H1 (cell line): ENCODE results near the gene BRCC3. TPM values are rescaled to one million over a fixed set of nuclear protein-coding genes. Genes with fewer than 3 reads are reported as not detected.

Source experiments
- CTCF ChIA-PET: fragments of 300-600 bp; sonication (Branson Sonifier 250); formaldehyde crosslinking; loops from one replicate; lab custom pipeline; 2021; ENCODE audit not compliant: partially characterized antibody; lab: Charles Lee
- POLR2A ChIA-PET: fragments of 300-600 bp; sonication (Branson Sonifier 250); formaldehyde crosslinking; loops from one replicate; lab custom pipeline; 2021; ENCODE audit warnings: inconsistent platforms; ENCODE audit not compliant: partially characterized antibody; lab: Charles Lee
- DNase-seq, 2 experiments: peaks; one replicate each; pipeline versions ENCODE4 v3.0.0 to v3.0.0-alpha.2; 2010 to 2022; ENCODE audit warnings: low spot score in 2 of 2, low read depth in 1 of 2, mixed read lengths in 1 of 2
- FAIRE-seq: peaks from 2 replicates; lab custom pipeline; 2011; peaks lifted over from hg19 to GRCh38; lab: Jason Lieb, UNC
- H2AFZ ChIP-seq: 2 replicates; pipeline ENCODE4 v1.8.1; 2012; ENCODE audit warnings: low read length, inconsistent platforms
- H2AK5ac ChIP-seq: 2 replicates; pipeline ENCODE4 v1.6.1; 2013; ENCODE audit warnings: low read depth, low read length
- H2BK120ac ChIP-seq: replicated peaks from 2 replicates; pipeline ENCODE3; 2013; ENCODE audit warnings: low read depth, low read length, inconsistent platforms
- H2BK12ac ChIP-seq: 2 replicates; pipeline ENCODE4 v1.6.1; 2013; ENCODE audit warnings: low read depth, low read length
- H2BK15ac ChIP-seq: 2 replicates; pipeline ENCODE4 v1.6.1; 2013; ENCODE audit warnings: low read length
- H2BK20ac ChIP-seq: 2 replicates; pipeline ENCODE4 v1.6.1; 2013; ENCODE audit warnings: low read length
- H2BK5ac ChIP-seq: 2 replicates; pipeline ENCODE4 v1.6.1; 2013; ENCODE audit warnings: low read depth, low read length
- H3K14ac ChIP-seq: 2 replicates; pipeline ENCODE4 v1.6.1; 2013; ENCODE audit warnings: inconsistent platforms; ENCODE audit not compliant: insufficient read length
- H3K18ac ChIP-seq: 2 replicates; pipeline ENCODE4 v1.6.1; 2013; ENCODE audit warnings: low read length; ENCODE audit errors: extremely low read depth
- H3K23ac ChIP-seq: 2 replicates; pipeline ENCODE4 v1.6.1; 2013; ENCODE audit warnings: inconsistent platforms; ENCODE audit not compliant: insufficient read length
- H3K23me2 ChIP-seq: 2 replicates; pipeline ENCODE4 v1.6.1; 2013; ENCODE audit warnings: low read depth, low read length
- H3K27ac ChIP-seq: 2 replicates; pipeline ENCODE4 v1.6.1; 2011; ENCODE audit warnings: low read depth, low read length, inconsistent platforms
- H3K27me3 ChIP-seq, 4 experiments: replicated peaks in 1 of 4; 1 replicate in 1 of 4; 2 replicates in 3 of 4; pipeline versions ENCODE4 v1.6.1 to v1.8.1; 2011 to 2013; ENCODE audit warnings: low read length in 3 of 4, mild to moderate bottlenecking in 3 of 4, inconsistent platforms in 2 of 4, mixed read lengths in 2 of 4, moderate library complexity in 1 of 4; ENCODE audit not compliant: control insufficient read depth in 3 of 4, insufficient read depth in 3 of 4; ENCODE audit errors: extremely low read depth in 1 of 4
- H3K36me3 ChIP-seq, 4 experiments: 2 replicates each; pipeline versions ENCODE4 v1.6.1 to v1.8.1; 2011 to 2013; ENCODE audit warnings: mild to moderate bottlenecking in 4 of 4, low read length in 3 of 4, moderate library complexity in 2 of 4, control low read depth in 1 of 4, inconsistent platforms in 1 of 4; ENCODE audit not compliant: insufficient read depth in 4 of 4, control insufficient read depth in 2 of 4
- H3K4ac ChIP-seq: replicated peaks from 2 replicates; pipeline ENCODE3; 2013; ENCODE audit warnings: low read length, low read depth, mixed read lengths, inconsistent platforms; ENCODE audit not compliant: insufficient read length
- H3K4me1 ChIP-seq, 4 experiments: replicated peaks in 1 of 4; 1 replicate in 1 of 4; 2 replicates in 3 of 4; pipeline versions ENCODE4 v1.6.1 to v1.8.1; 2011 to 2013; ENCODE audit warnings: low read length in 3 of 4, inconsistent platforms in 2 of 4, mixed read lengths in 1 of 4; ENCODE audit not compliant: insufficient read depth in 4 of 4, control insufficient read depth in 3 of 4
- H3K4me2 ChIP-seq, 2 experiments: 2 replicates each; pipeline versions ENCODE4 v1.6.1 to v1.8.1; 2011 to 2013; ENCODE audit warnings: low read depth in 2 of 2, low read length in 2 of 2, control low read depth in 1 of 2, inconsistent platforms in 1 of 2, mild to moderate bottlenecking in 1 of 2; ENCODE audit not compliant: insufficient read depth in 1 of 2
- H3K4me3 ChIP-seq, 4 experiments: fragments of 200-600, 300-600 bp in 1 of 4; sonication (generic), shearing (Covaris generic), sonication (Bioruptor Twin) in 1 of 4; 2 replicates each; pipeline versions ENCODE4 v1.5.1 to v1.8.1; 2011 to 2016; ENCODE audit warnings: low read length in 4 of 4, low read depth in 3 of 4, control low read depth in 2 of 4, inconsistent platforms in 2 of 4, mild to moderate bottlenecking in 2 of 4, mixed read lengths in 1 of 4, moderate library complexity in 1 of 4; ENCODE audit not compliant: insufficient read depth in 2 of 4; ENCODE audit errors: extremely low read depth in 1 of 4
- H3K56ac ChIP-seq: replicated peaks from 2 replicates; pipeline ENCODE3; 2013; ENCODE audit warnings: low read depth, mild to moderate bottlenecking, mixed read lengths, low read length, inconsistent platforms; ENCODE audit not compliant: insufficient read length
- H3K79me1 ChIP-seq: 2 replicates; pipeline ENCODE4 v1.6.1; 2013; ENCODE audit warnings: low read depth, low read length, control low read depth
- H3K79me2 ChIP-seq, 2 experiments: 2 replicates each; pipeline versions ENCODE4 v1.6.1 to v1.8.1; 2012 to 2013; ENCODE audit warnings: low read length in 2 of 2, mild to moderate bottlenecking in 2 of 2, inconsistent platforms in 1 of 2; ENCODE audit not compliant: insufficient read depth in 2 of 2, control insufficient read depth in 1 of 2
- H3K9ac ChIP-seq, 4 experiments: replicated peaks in 1 of 4; 1 replicate in 1 of 4; 2 replicates in 3 of 4; pipeline versions ENCODE4 v1.6.1 to v1.8.1; 2011 to 2013; ENCODE audit warnings: low read depth in 3 of 4, low read length in 3 of 4, control low read depth in 2 of 4, mild to moderate bottlenecking in 2 of 4, moderate library complexity in 2 of 4, inconsistent platforms in 1 of 4; ENCODE audit errors: extremely low read depth in 1 of 4
- H3K9me3 ChIP-seq, 2 experiments: 2 replicates each; pipeline versions ENCODE4 v1.6.1 to v1.8.1; 2012 to 2013; ENCODE audit warnings: mild to moderate bottlenecking in 2 of 2, moderate library complexity in 2 of 2, control low read depth in 1 of 2, inconsistent platforms in 1 of 2, low read depth in 1 of 2, low read length in 1 of 2, mixed read lengths in 1 of 2; ENCODE audit not compliant: insufficient read depth in 2 of 2
- H4K20me1 ChIP-seq, 2 experiments: replicated peaks in 1 of 2; 2 replicates each; pipeline versions ENCODE3 to v1.8.1; 2011 to 2013; ENCODE audit warnings: inconsistent platforms in 2 of 2, low read length in 2 of 2, mild to moderate bottlenecking in 1 of 2; ENCODE audit not compliant: insufficient read depth in 2 of 2, control insufficient read depth in 1 of 2
- H4K5ac ChIP-seq: 2 replicates; pipeline ENCODE4 v1.6.1; 2013; ENCODE audit warnings: low read length, low read depth, mixed read lengths, inconsistent platforms; ENCODE audit not compliant: insufficient read length
- H4K8ac ChIP-seq: 2 replicates; pipeline ENCODE4 v1.8.0; 2013; ENCODE audit warnings: mild to moderate bottlenecking, moderate library complexity, low read length, inconsistent platforms; ENCODE audit not compliant: insufficient read depth; ENCODE audit errors: extremely low read depth
- H4K91ac ChIP-seq: replicated peaks from 2 replicates; pipeline ENCODE3; 2013; ENCODE audit warnings: low read length, mixed read lengths, inconsistent platforms; ENCODE audit not compliant: insufficient read length
- CEBPB ChIP-seq: IDR thresholded peaks from 2 replicates; pipeline ENCODE4 v1.6.1; 2012; ENCODE audit warnings: low read depth, low read length
- CREB1 ChIP-seq: IDR thresholded peaks from 2 replicates; pipeline ENCODE4 v1.6.1; 2012; ENCODE audit warnings: inconsistent platforms
- FOSL1 ChIP-seq: IDR thresholded peaks from 2 replicates; pipeline ENCODE4 v1.6.1; 2011; ENCODE audit warnings: mild to moderate bottlenecking, low read depth, low read length, moderate library complexity; ENCODE audit not compliant: insufficient read depth
- JUN ChIP-seq: IDR thresholded peaks from 2 replicates; pipeline ENCODE4 v1.6.1; 2011; ENCODE audit warnings: low read depth, mild to moderate bottlenecking, improper control_type of control experiment, low read length
- KDM5A ChIP-seq: fragments of 200-600 bp; IDR thresholded peaks from 2 replicates; pipeline ENCODE4 v1.7.1; 2012; ENCODE audit warnings: mild to moderate bottlenecking, low read length, inconsistent platforms, mixed read lengths
- PHF8 ChIP-seq: fragments of 200-600 bp; sonication (generic); conservative IDR thresholded peaks from 2 replicates; pipeline ENCODE4 v1.7.1; 2012; ENCODE audit warnings: low read depth, mild to moderate bottlenecking, inconsistent platforms, low read length, moderate library complexity
- POU5F1 ChIP-seq: IDR thresholded peaks from 2 replicates; pipeline ENCODE4 v1.6.1; 2011; ENCODE audit warnings: low read depth, mild to moderate bottlenecking, low read length, moderate library complexity
- RAD21 ChIP-seq, 2 experiments: IDR thresholded peaks in 1 of 2; conservative IDR thresholded peaks in 1 of 2; 2 replicates each; pipeline ENCODE4 v1.6.1; 2011; ENCODE audit warnings: low read depth in 2 of 2, low read length in 2 of 2, improper control_type of control experiment in 1 of 2, inconsistent platforms in 1 of 2, mild to moderate bottlenecking in 1 of 2, moderate library complexity in 1 of 2
- RBBP5 ChIP-seq: IDR thresholded peaks from 2 replicates; pipeline ENCODE4 v1.7.1; 2012; ENCODE audit warnings: low read depth, mild to moderate bottlenecking, inconsistent platforms, low read length, moderate library complexity, borderline replicate concordance
- SP1 ChIP-seq: IDR thresholded peaks from 2 replicates; pipeline ENCODE4 v1.6.1; 2011; ENCODE audit warnings: low read depth, low read length
- SP4 ChIP-seq: IDR thresholded peaks from 2 replicates; pipeline ENCODE4 v1.6.1; 2012; ENCODE audit warnings: low read length, inconsistent platforms
- SRF ChIP-seq: IDR thresholded peaks from 2 replicates; pipeline ENCODE4 v1.6.1; 2011; ENCODE audit warnings: mild to moderate bottlenecking, low read depth, low read length, moderate library complexity
- TBP ChIP-seq: IDR thresholded peaks from 2 replicates; pipeline ENCODE4 v1.6.1; 2011; ENCODE audit warnings: low read depth, low read length, improper control_type of control experiment
- WGBS, 2 experiments: shearing (Covaris generic) in 1 of 2; methylation state at CpG; one replicate each; pipeline versions ENCODE4 v1.1.6 to v1.1.7; 2013 to 2015; ENCODE audit warnings: low lambda C conversion rate in 2 of 2, mixed read lengths in 2 of 2, inconsistent platforms in 1 of 2, low coverage in 1 of 2, missing lambda C conversion rate in 1 of 2; ENCODE audit not compliant: insufficient replicate concordance in 2 of 2, insufficient coverage in 1 of 2, insufficient read length in 1 of 2; ENCODE audit errors: extremely low coverage in 1 of 2, missing lambda C conversion rate in 1 of 2; 5-methylcytosine and 5-hydroxymethylcytosine counted together
- polyA plus RNA-seq, 7 experiments: library from polyadenylated mRNA; depleted of rRNA in 3 of 7; stranded (reverse) in 5 of 7; unstranded in 2 of 7; fragments of >200 nt in 5 of 7; fragments of 200-250 nt in 2 of 7; gene quantifications; 1 replicate in 5 of 7; 2 replicates in 1 of 7; 4 replicates in 1 of 7; pipeline versions ENCODE4 v1.2.1 to v1.2.3, GENCODE V29; 2011 to 2013; ENCODE audit warnings: missing spikeins in 2 of 7, mixed read lengths in 2 of 7
- total RNA-seq: library from RNA; stranded (reverse); fragmentation: NEBNext Ultra II Directional; extraction: Animal tissue kit (Norgen Biotek cat#: 25700); gene quantifications from 2 replicates; pipeline ENCODE4 v1.2.1, GENCODE V29; 2021

The BRCC3 gene
- total and polyA plus RNA-seq, 2 of the 8 experiments (the other 6 are each of a cell fraction or from before 2014, with no cell fraction given), result 13.1 to 23.2 TPM

- H3K79me2 ChIP-seq, result no peaks in the 10 kb centered on the region
- H2BK20ac ChIP-seq, result no peak overlapping the region
- 85% methylated on average over 2 of the region's 2 CpGs; no CpG with 5 or more reads in 1 of the 2 experiments for WGBS, 2 experiments
- no peaks in the 10 kb centered on the region for H3K9me3 ChIP-seq
- H4K8ac ChIP-seq, result no peak overlapping the region
- H3K4me3 ChIP-seq, result no peak overlapping the region
- H3K27me3 ChIP-seq, result no peaks in the 10 kb centered on the region
- H3K36me3 ChIP-seq, result no peaks in the 10 kb centered on the region; a peak in 1 of 8 replicates
- H2BK15ac ChIP-seq, result no peak overlapping the region
- H3K4me1 ChIP-seq, result no peaks in the 10 kb centered on the region
- no peak overlapping the region for H2BK5ac ChIP-seq
- H2BK120ac ChIP-seq, result no peak overlapping the region
- TF ChIP-seq FOSL1, result no peak
- TF ChIP-seq CEBPB, result no peak
- TF ChIP-seq PHF8, result no peak
- TF ChIP-seq CREB1, result no peak
- no peak for TF ChIP-seq RAD21 (IDR thresholded peaks at IDR 0.05 in 1 of 2, conservative IDR thresholded peaks at IDR 0.05 in 1 of 2; ENCODE audit: low read depth in 2 of 2, low read length in 2 of 2)
- TF ChIP-seq KDM5A, result no peak
- no peak for TF ChIP-seq SP4
- TF ChIP-seq JUN, result no peak
- TF ChIP-seq TBP, result no peak
- TF ChIP-seq POU5F1, result no peak
- no peak for TF ChIP-seq SP1
- TF ChIP-seq SRF, result no peak
- no peak for TF ChIP-seq RBBP5
- no peak overlapping the region for H3K27ac ChIP-seq
- H3K4me2 ChIP-seq, result no peak overlapping the region
- no peak overlapping the region for H3K18ac ChIP-seq
- no peak overlapping the region for H3K9ac ChIP-seq
- no peak overlapping the region for H3K56ac ChIP-seq
- no peaks in the 10 kb centered on the region for H3K23me2 ChIP-seq
- H3K23ac ChIP-seq, result no peak overlapping the region
- DNase-seq (no peak), FAIRE-seq (no peak)
- H3K14ac ChIP-seq, result no peak overlapping the region
- no peaks in the 10 kb centered on the region for H3K79me1 ChIP-seq
- no peak overlapping the region for H4K5ac ChIP-seq
- CTCF ChIA-PET, result interaction anchor here (3.5 kb wide), 1 partner anchor 11 kb away, joined by 16 read pairs; no protein-coding TSS in a partner anchor
- no peaks in the 10 kb centered on the region for H4K20me1 ChIP-seq
- POLR2A ChIA-PET, result no interaction called here
- no peak overlapping the region for H2AK5ac ChIP-seq
- H3K4ac ChIP-seq, result no peak overlapping the region
- H2AFZ ChIP-seq, result no peak overlapping the region
- H2BK12ac ChIP-seq, result no peak overlapping the region
- H4K91ac ChIP-seq, result no peak overlapping the region
These were observed 34.6 kb downstream of the BRCC3 start for GRCh38 chrX:155105919-155106318.
